ENCODE measurements around the gene KRT84.

KRT84 gene

DNA sequence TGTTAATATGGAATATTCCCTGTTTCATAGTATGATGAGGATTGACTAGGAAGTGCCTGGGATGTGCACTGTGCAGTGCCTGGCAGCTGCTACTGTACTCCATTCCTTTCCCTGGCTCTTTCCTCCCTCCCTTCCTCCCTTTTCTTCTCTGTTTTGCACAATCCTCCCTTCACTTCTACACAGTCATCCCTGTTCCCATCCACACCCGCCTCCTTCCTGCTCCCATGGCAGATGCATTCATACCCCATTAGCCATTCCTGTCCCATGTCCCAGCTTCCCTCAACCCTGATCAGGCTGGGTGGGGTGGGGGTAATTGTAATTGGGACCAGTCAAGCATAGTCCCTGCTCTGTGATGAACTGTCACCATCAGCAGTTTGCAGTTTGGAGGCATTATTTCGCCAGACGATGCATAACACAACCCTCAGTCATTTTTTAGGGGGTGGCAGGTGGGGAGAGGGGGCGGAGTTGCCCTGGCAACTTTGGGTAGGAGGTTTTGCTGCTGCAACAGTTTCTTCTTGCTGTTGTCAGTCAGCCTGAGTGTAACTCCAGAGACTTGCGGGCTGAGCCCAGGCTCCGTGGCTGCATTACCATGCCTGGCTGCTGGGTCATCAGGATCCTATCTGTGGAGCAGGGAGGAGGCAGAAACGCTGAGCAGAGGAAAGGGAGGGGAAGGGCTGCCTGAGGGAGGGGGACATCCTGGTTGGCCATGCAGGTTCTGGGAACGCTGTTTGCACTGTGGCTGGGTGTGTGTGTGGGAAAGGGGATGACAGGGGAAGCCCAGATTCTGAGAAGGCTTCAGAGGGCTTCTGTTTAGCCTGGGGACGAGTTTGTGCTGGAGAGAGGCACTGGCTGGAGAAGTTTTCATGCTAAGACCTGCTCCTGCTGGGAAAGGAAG is 4.1 kb upstream of the KRT84 start:
- DNase-seq (ENCODE audit: low read depth in 2 of 2), result no peak

- no peak for DNase-seq (ENCODE audit: low read depth in 2 of 2)
Observed at GRCh38 chr12:52387859-52388258, 2.4 kb upstream of the KRT84 start.

DNA sequence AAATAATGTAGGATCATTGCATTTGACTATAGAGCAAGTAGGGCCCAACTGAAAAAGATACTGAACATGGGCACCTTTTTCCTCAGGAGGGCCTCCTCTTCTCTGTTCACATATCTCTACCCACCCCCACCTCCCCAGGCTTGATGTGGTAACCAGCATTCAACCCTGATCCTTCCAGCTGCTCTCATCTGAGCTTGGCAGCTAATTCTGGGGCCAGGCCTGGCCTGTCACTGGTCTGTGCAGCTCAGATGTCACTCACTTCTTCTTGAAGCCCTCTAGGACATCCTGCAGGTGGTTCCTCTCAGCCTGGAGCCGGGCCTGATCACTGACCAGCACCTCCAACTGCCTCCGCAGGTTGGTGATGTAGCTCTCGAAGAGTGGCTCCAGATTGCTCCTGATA is 2.1 kb downstream of the KRT84 start:
- no peak for DNase-seq (ENCODE audit: low read depth in 2 of 2)

DNA sequence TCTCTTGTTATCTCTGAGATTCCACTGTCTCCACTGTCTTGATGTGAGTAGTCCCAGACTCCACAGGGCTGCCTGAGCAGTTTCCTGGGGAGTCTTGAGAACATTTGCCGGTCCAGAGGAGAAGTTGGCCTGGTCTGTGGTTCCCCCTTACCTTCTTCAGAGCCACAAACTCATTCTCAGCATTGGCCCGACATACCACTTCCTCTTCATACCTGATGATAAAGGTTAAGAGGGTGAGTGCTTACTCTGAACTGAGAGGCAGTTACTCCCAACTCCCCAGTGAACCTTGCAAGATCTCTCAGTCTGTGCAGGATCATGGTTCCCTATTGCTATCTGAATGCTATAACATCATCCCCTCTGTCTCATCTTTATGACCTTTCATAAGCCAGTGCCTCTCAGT is 2.6 kb downstream of the KRT84 start:
- DNase-seq (ENCODE audit: low read depth in 2 of 2), result no peak

DNA sequence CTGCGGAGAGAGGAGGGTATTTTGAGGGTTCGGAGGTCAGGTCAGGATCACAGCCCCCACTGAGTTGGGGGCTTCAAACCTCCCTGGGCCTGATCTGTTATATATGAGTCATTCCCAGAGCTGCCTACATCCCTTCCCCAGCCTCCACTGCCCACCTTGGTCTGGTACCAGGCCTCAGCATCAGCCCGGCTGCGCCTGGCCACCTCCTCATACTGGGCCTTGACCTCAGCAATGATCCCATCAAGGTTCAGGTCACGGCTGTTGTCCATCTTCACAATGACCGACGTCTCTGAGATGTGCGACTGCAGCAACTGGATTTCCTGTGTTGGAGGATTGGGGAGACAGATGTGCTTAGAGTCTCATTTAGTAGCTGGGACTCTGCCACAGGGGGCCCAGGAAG is 4.2 kb downstream of the KRT84 start:
- no peak for DNase-seq (ENCODE audit: low read depth in 2 of 2)

DNA sequence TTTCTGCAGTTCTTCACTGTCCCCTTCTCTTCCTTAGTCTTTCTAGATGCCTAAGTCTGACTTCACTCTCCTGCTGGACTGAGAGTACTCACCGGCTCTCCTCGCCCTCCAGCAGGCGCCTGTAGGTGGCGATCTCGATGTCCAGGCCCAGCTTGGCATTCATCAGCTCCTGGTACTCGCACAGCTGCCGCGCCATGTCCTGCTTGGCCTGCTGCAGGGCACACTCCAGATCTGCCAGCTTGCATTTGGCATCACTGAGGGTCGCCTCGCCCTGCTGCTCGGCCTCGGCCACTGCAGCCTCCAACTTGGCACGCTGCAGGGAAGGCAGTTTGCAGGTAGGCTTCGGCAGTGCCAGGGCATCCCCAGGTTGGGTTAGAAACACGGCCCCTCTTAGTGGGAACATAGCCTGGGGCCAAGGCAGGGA is 5.2 kb downstream of the KRT84 start:
- DNase-seq (ENCODE audit: low read depth in 2 of 2), result no peak

DNA sequence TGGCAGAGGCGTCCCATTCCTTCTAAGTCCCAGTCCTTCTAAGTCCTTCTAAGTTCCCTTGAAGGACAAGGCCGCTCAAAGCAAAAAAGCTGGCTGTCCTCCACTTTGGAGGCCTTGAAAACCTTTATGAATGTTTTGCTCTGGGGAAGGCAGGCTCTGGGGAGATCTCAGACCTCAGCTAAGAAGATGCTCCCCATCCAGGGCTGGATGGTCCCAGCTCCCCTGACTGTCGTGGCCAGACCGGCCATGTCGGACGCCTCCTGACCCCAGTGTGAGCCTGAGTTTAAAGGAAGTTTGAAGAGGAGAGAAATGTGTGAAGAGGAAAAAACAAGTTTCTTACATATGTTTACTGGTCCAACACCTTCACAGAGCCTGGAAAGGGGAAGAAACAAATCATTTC is 5.9 kb downstream of the KRT84 start:
- no peak for DNase-seq (ENCODE audit: low read depth in 2 of 2)

GRCh38 chr12:52378091-52378490 is 7.4 kb downstream of the KRT84 start:
- no peak for DNase-seq (ENCODE audit: low read depth in 2 of 2)

GRCh38 chr12:52377266-52377665 is 8.2 kb downstream of the KRT84 start:
- no peak for DNase-seq (ENCODE audit: low read depth in 2 of 2)

DNA sequence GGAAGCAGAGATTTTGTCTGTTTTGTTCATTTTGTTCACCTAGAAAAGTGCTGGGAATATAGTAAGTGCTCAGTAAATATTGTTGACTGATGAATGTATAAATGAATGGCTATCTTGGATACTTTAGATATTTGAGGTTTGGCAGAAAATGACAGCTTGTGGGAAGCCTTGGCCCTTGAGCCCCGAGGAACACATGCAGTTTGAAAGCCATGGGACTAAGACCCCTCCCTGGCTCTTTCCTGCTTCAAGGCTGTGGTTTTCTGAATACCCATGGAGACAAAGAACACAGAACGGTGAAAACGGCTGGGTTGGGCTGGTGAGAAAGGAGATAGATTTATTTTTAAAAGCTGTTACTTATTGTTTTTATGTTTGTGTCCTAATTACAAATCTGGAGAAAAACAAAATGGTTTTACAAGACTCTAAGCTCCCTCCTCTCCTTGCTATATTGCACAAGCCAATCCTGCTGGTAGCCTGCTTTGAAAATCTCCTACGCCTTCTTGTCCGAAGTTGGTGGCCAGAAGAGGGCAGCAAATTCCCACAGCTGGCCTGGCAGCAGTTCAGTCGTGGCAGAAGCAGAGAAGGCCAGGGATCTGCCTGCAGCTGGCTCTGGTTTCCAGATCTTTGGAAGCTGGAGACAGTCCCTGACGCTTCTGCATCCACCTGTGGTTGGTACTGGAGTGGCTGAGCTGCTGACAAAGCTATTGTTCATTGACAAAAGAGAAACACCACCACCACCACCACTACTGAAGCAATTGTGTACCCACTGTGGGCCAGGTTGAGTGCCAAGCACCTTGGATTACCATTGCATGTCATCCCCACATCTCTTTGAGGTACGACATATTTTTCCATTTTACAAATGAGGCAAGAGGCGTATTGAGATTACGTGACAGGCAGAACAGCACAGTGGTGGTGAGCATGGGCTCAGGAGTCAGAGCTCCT is 13.0 kb downstream of the KRT84 start:
- DNase-seq (ENCODE audit: low read depth in 2 of 2), result peak; percentile 26 to 28

DNA sequence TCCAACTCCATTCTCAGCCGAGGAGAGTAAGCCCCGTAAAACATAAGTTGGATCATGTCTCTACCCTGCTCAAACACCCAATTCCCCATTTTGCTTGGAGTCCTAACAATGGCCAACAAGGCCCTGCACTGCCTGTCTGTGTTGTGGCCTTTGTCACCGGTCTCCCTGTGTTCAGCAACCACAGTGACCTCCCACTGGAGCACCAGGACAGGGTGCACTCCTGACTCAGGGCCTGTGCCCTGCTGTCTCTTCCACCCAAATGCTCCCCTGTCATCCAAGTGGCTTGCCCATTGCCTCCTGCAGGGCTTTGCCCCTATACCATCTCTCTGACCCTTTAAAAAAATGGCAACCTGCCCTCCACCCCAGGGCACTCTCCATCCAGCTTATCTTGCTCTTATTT is 13.7 kb downstream of the KRT84 start:
- no peak for DNase-seq (ENCODE audit: low read depth in 2 of 2)

GRCh38 chr12:52370926-52371608 is 14.4 kb downstream of the KRT84 start:
- DNase-seq (ENCODE audit: low read depth in 2 of 2), result no peak

GRCh38 chr12:52369809-52370208 is 15.6 kb downstream of the KRT84 start:
- DNase-seq (ENCODE audit: low read depth in 2 of 2), result no peak

DNA sequence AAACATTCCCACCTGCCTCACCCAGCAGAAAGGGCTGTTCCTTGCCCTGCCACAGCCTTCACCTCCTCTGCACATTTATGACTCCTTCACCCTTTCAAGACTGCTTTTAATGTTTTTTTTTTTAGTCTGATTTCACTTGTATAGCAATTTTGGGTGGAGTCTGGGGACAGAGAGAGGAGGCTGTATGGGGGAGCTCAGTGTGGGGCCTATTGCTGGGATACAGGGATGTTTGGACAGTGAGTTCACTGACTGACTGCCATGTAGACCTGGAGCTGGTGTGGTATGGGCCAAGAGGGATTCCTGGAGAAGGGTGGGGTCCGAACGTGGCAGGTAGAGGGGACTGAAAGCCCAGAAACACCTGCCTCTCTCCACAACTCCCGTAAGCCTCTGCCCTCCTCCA is 16.2 kb downstream of the KRT84 start:
- no peak for DNase-seq (ENCODE audit: low read depth in 2 of 2)

GRCh38 chr12:52368508-52368907 is 16.9 kb downstream of the KRT84 start:
- DNase-seq (ENCODE audit: low read depth in 2 of 2), result no peak

DNA sequence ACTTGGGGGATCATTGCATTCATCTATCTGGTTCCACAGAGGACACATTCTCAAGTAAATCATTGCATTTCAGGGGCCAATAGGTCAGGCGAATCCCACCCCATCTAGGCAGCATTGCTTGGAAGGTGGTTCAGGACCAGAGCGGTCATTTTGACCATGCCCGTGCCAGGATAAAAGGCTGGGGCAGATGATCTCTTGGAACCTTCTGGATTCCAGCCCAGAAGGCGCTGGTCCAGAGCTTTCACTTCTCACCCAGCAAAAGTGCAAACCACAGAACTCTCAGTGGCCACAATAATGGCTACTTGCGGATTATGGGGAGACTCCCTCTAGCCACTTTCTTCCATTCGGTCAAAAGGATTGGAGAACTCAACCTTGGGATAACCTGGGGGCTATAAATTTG is 17.6 kb downstream of the KRT84 start:
- DNase-seq (ENCODE audit: low read depth in 2 of 2), result no peak

- no peak for DNase-seq (ENCODE audit: low read depth in 2 of 2)
Observed at GRCh38 chr12:52366738-52367485, 18.5 kb downstream of the KRT84 start, which contains the start of gene KRT85. Gene KRT85, minus strand, starts transcription at chr12:52367481. Its CDS starts 76 bp downstream, at chr12:52367405.

- DNase-seq (ENCODE audit: low read depth in 2 of 2), result no peak
Observed at GRCh38 chr12:52364901-52365489, 20.5 kb downstream of the KRT84 start.

GRCh38 chr12:52364061-52364460 is 21.4 kb downstream of the KRT84 start:
- DNase-seq (ENCODE audit: low read depth in 2 of 2), result no peak

DNA sequence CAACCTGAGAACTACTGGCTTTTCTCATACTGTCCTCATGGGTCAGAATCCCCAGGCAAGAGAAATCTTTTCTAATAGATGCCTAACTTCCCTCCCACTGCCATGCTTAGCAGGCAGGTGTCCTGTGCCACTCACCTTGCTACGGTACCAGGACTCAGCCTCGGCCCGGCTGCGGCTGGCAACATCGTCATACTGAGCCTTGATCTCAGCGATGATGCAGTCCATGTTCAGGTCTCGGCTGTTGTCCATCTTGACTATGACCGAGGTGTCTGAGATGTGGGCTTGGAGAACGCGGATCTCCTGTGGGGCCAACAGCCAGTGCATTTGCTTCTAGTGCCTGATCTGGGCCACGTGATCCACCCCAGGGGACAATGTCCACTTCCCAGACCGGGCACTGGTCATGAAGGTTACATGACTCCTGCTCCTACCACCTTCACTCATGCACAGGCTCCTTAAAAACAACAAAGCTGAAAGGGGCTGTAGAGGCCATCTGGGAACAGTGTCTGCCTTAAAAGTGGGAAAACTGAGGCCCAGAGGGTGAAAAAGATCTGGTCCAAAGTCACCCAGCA is 22.3 kb downstream of the KRT84 start:
- DNase-seq (ENCODE audit: low read depth in 2 of 2), result no peak

All from stimulated activated CD8-positive, alpha-beta memory T cell treated with anti-CD3 and anti-CD28 coated beads, Interleukin-2, amount 100 ng/mL, for 1 hour (primary cell).